H1 (cell line): ENCODE measurements around the gene TIE1. TPM values are rescaled to one million over a fixed set of nuclear protein-coding genes. Genes with fewer than 3 reads are reported as not detected.

Source experiments
- microRNA-seq, 2 experiments: library from miRNA; unstranded; fragments of <30 nt; microRNA quantifications; one replicate each; pipeline versions ENCODE4 to v1.2.0, GENCODE V29; 2016 to 2020; ENCODE audit warnings: borderline microRNAs expressed in 2 of 2, borderline number of aligned reads in 2 of 2, borderline replicate concordance in 1 of 2
- polyA plus RNA-seq, 7 experiments: library from polyadenylated mRNA; depleted of rRNA in 3 of 7; stranded (reverse) in 5 of 7; unstranded in 2 of 7; fragments of >200 nt in 5 of 7; fragments of 200-250 nt in 2 of 7; gene quantifications; 1 replicate in 5 of 7; 2 replicates in 1 of 7; 4 replicates in 1 of 7; pipeline versions ENCODE4 v1.2.1 to v1.2.3, GENCODE V29; 2011 to 2013; ENCODE audit warnings: missing spikeins in 2 of 7, mixed read lengths in 2 of 7
- total RNA-seq: library from RNA; stranded (reverse); fragmentation: NEBNext Ultra II Directional; extraction: Animal tissue kit (Norgen Biotek cat#: 25700); gene quantifications from 2 replicates; pipeline ENCODE4 v1.2.1, GENCODE V29; 2021

Gene TIE1
- total and polyA plus RNA-seq, 2 of the 8 experiments (the other 6 are each of a cell fraction or from before 2014, with no cell fraction given) = 0.74 to 2.2 TPM

Small RNA genes lying within 50 kb of the gene (microRNA-seq; reads per million reads assigned to microRNA genes)
- 0.20 to 0.23 reads per million in 2 experiments for gene MIR6734

Other genes starting within 250 kb of the TIE1 start
- gene EBNA1BP2, start 128.7 kb upstream of the TIE1 start, total RNA-seq = 102 and 104 TPM in 2 replicates
- 31.0 and 46.0 TPM in 2 replicates for gene EBNA1BP2, start 128.7 kb upstream of the TIE1 start, polyA plus RNA-seq (2011; rRNA removed)
- 0.23 and 0.80 TPM in 2 replicates for gene CFAP57, start 128.7 kb upstream of the TIE1 start, total RNA-seq
- 0.20 and 0.36 TPM in 2 replicates for gene CFAP57, start 128.7 kb upstream of the TIE1 start, polyA plus RNA-seq (2011; rRNA removed)
- 24.6 and 26.5 TPM in 2 replicates for gene TMEM125, start 31.0 kb upstream of the TIE1 start, total RNA-seq
- gene TMEM125, start 31.0 kb upstream of the TIE1 start, polyA plus RNA-seq (2011; rRNA removed) = 46.7 and 54.2 TPM in 2 replicates
- gene C1orf210, start 15.4 kb upstream of the TIE1 start, total RNA-seq = 10.6 and 12.0 TPM in 2 replicates
- 27.9 and 29.9 TPM in 2 replicates for gene C1orf210, start 15.4 kb upstream of the TIE1 start, polyA plus RNA-seq (2011; rRNA removed)
- gene MPL, start 36.8 kb downstream of the TIE1 start, total RNA-seq = not detected in 2 replicates
- 0.08 and 0.11 TPM in 2 replicates for gene MPL, start 36.8 kb downstream of the TIE1 start, polyA plus RNA-seq (2011; rRNA removed)
- gene CDC20, start 58.0 kb downstream of the TIE1 start, total RNA-seq = 221 and 252 TPM in 2 replicates
- gene CDC20, start 58.0 kb downstream of the TIE1 start, polyA plus RNA-seq (2011; rRNA removed) = 214 and 350 TPM in 2 replicates
- gene ELOVL1, start 67.0 kb downstream of the TIE1 start, total RNA-seq = 28.5 and 29.1 TPM in 2 replicates
- 58.2 and 68.1 TPM in 2 replicates for gene ELOVL1, start 67.0 kb downstream of the TIE1 start, polyA plus RNA-seq (2011; rRNA removed)
- gene MED8, start 88.8 kb downstream of the TIE1 start, total RNA-seq = 19.5 and 20.6 TPM in 2 replicates
- 6.7 and 7.0 TPM in 2 replicates for gene MED8, start 88.8 kb downstream of the TIE1 start, polyA plus RNA-seq (2011; rRNA removed)
- gene SZT2, start 88.9 kb downstream of the TIE1 start, total RNA-seq = 12.9 and 13.8 TPM in 2 replicates
- 4.7 and 8.0 TPM in 2 replicates for gene SZT2, start 88.9 kb downstream of the TIE1 start, polyA plus RNA-seq (2011; rRNA removed)
- gene HYI, start 152.9 kb downstream of the TIE1 start, total RNA-seq = 17.0 and 17.7 TPM in 2 replicates
- 14.4 and 21.8 TPM in 2 replicates for gene HYI, start 152.9 kb downstream of the TIE1 start, polyA plus RNA-seq (2011; rRNA removed)
- gene PTPRF, start 229.9 kb downstream of the TIE1 start, total RNA-seq = 221 and 231 TPM in 2 replicates
- gene PTPRF, start 229.9 kb downstream of the TIE1 start, polyA plus RNA-seq (2011; rRNA removed) = 136 and 174 TPM in 2 replicates